H9 (cell line): ENCODE measurements around the gene CRB3. TPM values are rescaled to one million over a fixed set of nuclear protein-coding genes. Genes with fewer than 3 reads are reported as not detected.

Source experiments
- DNase-seq: peaks from one replicate; pipeline ENCODE4 v3.0.0-alpha.2; 2017
- H2AFZ ChIP-seq: one replicate; pipeline ENCODE4 v1.6.1; 2013; ENCODE audit warnings: mild to moderate bottlenecking, low read length, control low read depth, moderate library complexity
- H2AK5ac ChIP-seq: 2 replicates; pipeline ENCODE4 v1.6.1; 2013; ENCODE audit warnings: low read length, control low read depth, mixed read lengths; ENCODE audit not compliant: insufficient read length
- H2BK120ac ChIP-seq: one replicate; pipeline ENCODE4 v1.6.1; 2013; ENCODE audit warnings: low read depth, mild to moderate bottlenecking, low read length, control low read depth, inconsistent platforms; ENCODE audit not compliant: poor library complexity, severe bottlenecking
- H2BK12ac ChIP-seq: 2 replicates; pipeline ENCODE4 v1.6.1; 2013; ENCODE audit warnings: low read length, control low read depth, mixed read lengths, low read depth; ENCODE audit not compliant: insufficient read length
- H2BK15ac ChIP-seq: 2 replicates; pipeline ENCODE4 v1.6.1; 2013; ENCODE audit warnings: low read depth, low read length, control low read depth
- H2BK20ac ChIP-seq: one replicate; pipeline ENCODE4 v1.6.1; 2013; ENCODE audit warnings: low read depth, mild to moderate bottlenecking, low read length, control low read depth, inconsistent platforms; ENCODE audit not compliant: poor library complexity, severe bottlenecking
- H2BK5ac ChIP-seq: 2 replicates; pipeline ENCODE4 v1.6.1; 2013; ENCODE audit warnings: low read length, control low read depth, mixed read lengths; ENCODE audit not compliant: insufficient read length
- H3K14ac ChIP-seq: 2 replicates; pipeline ENCODE4 v1.6.1; 2013; ENCODE audit warnings: low read length, control low read depth; ENCODE audit not compliant: insufficient read depth
- H3K18ac ChIP-seq: 2 replicates; pipeline ENCODE4 v1.6.1; 2013; ENCODE audit warnings: low read depth, mild to moderate bottlenecking, mixed read lengths, low read length, control low read depth; ENCODE audit not compliant: insufficient read length
- H3K23ac ChIP-seq: 2 replicates; pipeline ENCODE4 v1.6.1; 2013; ENCODE audit warnings: low read length, control low read depth, mixed read lengths, low read depth; ENCODE audit not compliant: insufficient read length
- H3K23me2 ChIP-seq: 2 replicates; pipeline ENCODE4 v1.6.1; 2013; ENCODE audit warnings: low read depth, mild to moderate bottlenecking, mixed read lengths, low read length, control low read depth; ENCODE audit not compliant: insufficient read length, poor library complexity, severe bottlenecking
- H3K27ac ChIP-seq: 2 replicates; pipeline ENCODE4 v1.5.1; 2013; ENCODE audit warnings: low read length, control low read depth, mixed read lengths, low read depth; ENCODE audit not compliant: insufficient read length
- H3K27me3 ChIP-seq: 2 replicates; pipeline ENCODE4 v1.6.1; 2013; ENCODE audit warnings: low read length, control low read depth, inconsistent platforms; ENCODE audit not compliant: insufficient read depth
- H3K4ac ChIP-seq: 2 replicates; pipeline ENCODE4 v1.6.1; 2013; ENCODE audit warnings: low read depth, mild to moderate bottlenecking, control low read depth, inconsistent platforms, low read length, moderate library complexity
- H3K4me1 ChIP-seq: 2 replicates; pipeline ENCODE4 v1.6.1; 2013; ENCODE audit warnings: low read length, control low read depth, inconsistent platforms; ENCODE audit not compliant: insufficient read depth
- H3K4me2 ChIP-seq: 2 replicates; pipeline ENCODE4 v1.6.1; 2013; ENCODE audit warnings: low read length, control low read depth, mixed read lengths; ENCODE audit not compliant: insufficient read length, insufficient read depth
- H3K56ac ChIP-seq: 2 replicates; pipeline ENCODE4 v1.6.1; 2013; ENCODE audit warnings: low read depth, mild to moderate bottlenecking, mixed read lengths, low read length, control low read depth; ENCODE audit not compliant: insufficient read length
- H3K79me1 ChIP-seq: 2 replicates; pipeline ENCODE4 v1.6.1; 2013; ENCODE audit warnings: low read depth, mild to moderate bottlenecking, moderate library complexity, low read length, control low read depth, inconsistent platforms; ENCODE audit not compliant: insufficient read depth, poor library complexity, severe bottlenecking
- H3K79me2 ChIP-seq: 2 replicates; pipeline ENCODE4 v1.6.1; 2013; ENCODE audit warnings: low read length, control low read depth, inconsistent platforms; ENCODE audit not compliant: insufficient read depth
- H3K9ac ChIP-seq: 2 replicates; pipeline ENCODE4 v1.6.1; 2013; ENCODE audit warnings: low read length, control low read depth, mixed read lengths; ENCODE audit not compliant: insufficient read length; ENCODE audit errors: extremely low read depth
- H3K9me3 ChIP-seq: one replicate; pipeline ENCODE4 v1.6.1; 2013; ENCODE audit warnings: low read depth, low read length, inconsistent platforms; ENCODE audit not compliant: control insufficient read depth
- H3T11ph ChIP-seq: one replicate; pipeline ENCODE4 v1.6.1; 2013; ENCODE audit warnings: mild to moderate bottlenecking, low read length, control low read depth, inconsistent platforms
- H4K20me1 ChIP-seq: one replicate; pipeline ENCODE4 v1.6.1; 2013; ENCODE audit not compliant: control insufficient read depth, insufficient read length, insufficient read depth
- H4K5ac ChIP-seq: 2 replicates; pipeline ENCODE4 v1.6.1; 2013; ENCODE audit warnings: low read depth, mild to moderate bottlenecking, mixed read lengths, low read length, control low read depth; ENCODE audit not compliant: insufficient read length
- H4K8ac ChIP-seq: replicated peaks from 2 replicates; pipeline ENCODE4 v1.6.1; 2013; ENCODE audit warnings: low read length, control low read depth, mixed read lengths, low read depth; ENCODE audit not compliant: insufficient read length
- H4K91ac ChIP-seq: 2 replicates; pipeline ENCODE4 v1.6.1; 2013; ENCODE audit warnings: low read depth, mild to moderate bottlenecking, moderate library complexity, mixed read lengths, low read length, control low read depth; ENCODE audit not compliant: insufficient read length
- H3K27ac Mint-ChIP-seq, 3 experiments: 2 replicates in 2 of 3; 3 replicates in 1 of 3; pipeline ENCODE4 v1.8.0; 2020 to 2021; ENCODE audit warnings: mixed read lengths in 3 of 3, mild to moderate bottlenecking in 1 of 3, moderate library complexity in 1 of 3
- H3K27me3 Mint-ChIP-seq: 2 replicates; pipeline ENCODE4 v1.8.0; 2021; ENCODE audit warnings: low read depth, mild to moderate bottlenecking, moderate library complexity, mixed read lengths
- H3K36me3 Mint-ChIP-seq, 3 experiments: 2 replicates in 2 of 3; 3 replicates in 1 of 3; pipeline ENCODE4 v1.8.0; 2020 to 2021; ENCODE audit warnings: low read depth in 3 of 3, mixed read lengths in 3 of 3; ENCODE audit not compliant: insufficient read depth in 1 of 3
- H3K4me1 Mint-ChIP-seq, 2 experiments: 2 replicates each; pipeline ENCODE4 v1.8.0; 2020; ENCODE audit warnings: mixed read lengths in 2 of 2
- H3K4me3 Mint-ChIP-seq, 2 experiments: 2 replicates in 1 of 2; 3 replicates in 1 of 2; pipeline ENCODE4 v1.8.0; 2020 to 2021; ENCODE audit warnings: mild to moderate bottlenecking in 2 of 2, mixed read lengths in 2 of 2, moderate library complexity in 1 of 2
- H3K9me3 Mint-ChIP-seq, 2 experiments: 2 replicates in 1 of 2; 3 replicates in 1 of 2; pipeline ENCODE4 v1.8.0; 2020; ENCODE audit warnings: mild to moderate bottlenecking in 2 of 2, mixed read lengths in 2 of 2, moderate library complexity in 1 of 2
- WGBS: extraction: QIAGEN DNeasy Blood & Tissue Kit; methylation state at CpG from one replicate; pipeline ENCODE4 v1.1.7; 2013; ENCODE audit warnings: missing lambda C conversion rate, low lambda C conversion rate, mixed read lengths; ENCODE audit not compliant: insufficient read length; ENCODE audit errors: extremely low coverage; 5-methylcytosine and 5-hydroxymethylcytosine counted together
- total RNA-seq: library from RNA; stranded (reverse); gene quantifications from 2 replicates; pipeline ENCODE4 v1.2.1, GENCODE V29; 2021
- TF ChIP-seq, protein P1 (sequence below): fragments of 200-600 bp; sonication (generic); conservative IDR thresholded peaks from 3 replicates; pipeline ENCODE4 v1.8.0; 2021; ENCODE audit warnings: antibody characterized with exemption, mild to moderate bottlenecking

Gene CRB3
- total RNA-seq, 1 experiment from 2014 or later, result 32.1 TPM

DNA sequence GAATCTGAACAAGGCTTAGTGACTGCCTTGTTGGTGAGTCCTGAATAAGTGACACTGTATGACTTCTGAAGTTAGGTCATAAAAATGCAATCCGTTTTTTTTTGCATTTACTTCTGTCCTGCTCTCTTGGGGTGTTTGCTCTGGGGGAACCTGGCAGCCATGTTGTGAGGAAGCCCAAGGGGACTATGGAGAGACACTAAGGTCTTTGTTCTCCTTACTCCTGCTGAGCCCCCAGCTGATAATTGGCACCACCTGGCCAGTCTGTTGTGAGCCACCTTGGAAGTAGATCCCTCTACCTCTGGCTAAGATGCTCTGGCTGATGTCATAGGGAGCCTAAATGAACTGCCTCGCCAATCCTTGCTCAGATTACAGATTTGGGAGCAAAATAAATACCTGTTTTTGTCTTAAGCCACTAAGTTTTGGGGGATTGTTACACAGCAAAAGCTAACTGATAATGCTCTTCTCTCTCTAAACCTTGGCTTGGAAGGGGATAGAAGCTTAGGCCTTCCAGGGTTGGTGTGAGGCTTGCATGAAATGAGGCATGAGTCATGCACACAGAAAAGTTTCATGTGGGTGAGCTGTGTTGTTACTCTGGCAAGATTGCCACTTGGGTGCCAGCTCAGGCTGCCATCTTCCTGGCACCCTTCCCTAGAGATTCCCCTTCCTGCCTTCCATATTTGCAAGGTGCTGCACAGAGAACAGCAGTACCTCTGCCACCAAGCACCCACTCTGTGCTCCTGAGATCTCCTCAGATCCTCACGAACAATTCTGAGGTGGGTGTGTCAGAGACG, 27.9 kb downstream of the CRB3 start:
- no peak overlapping the region for H4K5ac ChIP-seq
- no CpG with 5 or more reads among the region's 4 CpGs for WGBS

More for the DNA sequence above, 27.9 kb downstream of the CRB3 start:
- Histone ChIP-seq H4K91ac (no peak overlapping the region), H2BK120ac (no peak overlapping the region), H3K14ac (no peak overlapping the region), H3K4me2 (no peak overlapping the region), H3K79me1 (no peaks in the 10 kb centered on the region), H3K4ac (no peak overlapping the region), H4K8ac (no peak overlapping the region), H2AFZ (no peak overlapping the region), H3K23me2 (peaks cover 3% of the 10 kb centered on the region), H2BK15ac (no peak overlapping the region), H2BK20ac (no peak overlapping the region), H3K79me2 (no peaks in the 10 kb centered on the region), H3K4me1 (no peaks in the 10 kb centered on the region), H3K9me3 (no peaks in the 10 kb centered on the region), H2BK12ac (no peak overlapping the region), H3K18ac (no peak overlapping the region), H4K20me1 (no peaks in the 10 kb centered on the region), H3K56ac (no peak overlapping the region), H2AK5ac (no peak overlapping the region), H3T11ph (no peak overlapping the region), H3K27me3 (no peaks in the 10 kb centered on the region), H3K23ac (no peak overlapping the region), H2BK5ac (no peak overlapping the region), H3K27ac (no peak overlapping the region), H3K9ac (no peak overlapping the region)
- DNase-seq, result no peak
- Mint-ChIP-seq H3K4me1 (no peaks in the 10 kb centered on the region), H3K4me3 (no peak overlapping the region), H3K36me3 (peaks cover 0 to 15% (median 0%) of the 10 kb centered on the region in 3 experiments; a peak in 3 of 7 replicates), H3K9me3 (peaks cover 2 to 3% of the 10 kb centered on the region in 2 experiments; a peak in 1 of 5 replicates), H3K27ac (no peak overlapping the region), H3K27me3 (peaks cover 21% of the 10 kb centered on the region)
- TF ChIP-seq, protein P1, sequence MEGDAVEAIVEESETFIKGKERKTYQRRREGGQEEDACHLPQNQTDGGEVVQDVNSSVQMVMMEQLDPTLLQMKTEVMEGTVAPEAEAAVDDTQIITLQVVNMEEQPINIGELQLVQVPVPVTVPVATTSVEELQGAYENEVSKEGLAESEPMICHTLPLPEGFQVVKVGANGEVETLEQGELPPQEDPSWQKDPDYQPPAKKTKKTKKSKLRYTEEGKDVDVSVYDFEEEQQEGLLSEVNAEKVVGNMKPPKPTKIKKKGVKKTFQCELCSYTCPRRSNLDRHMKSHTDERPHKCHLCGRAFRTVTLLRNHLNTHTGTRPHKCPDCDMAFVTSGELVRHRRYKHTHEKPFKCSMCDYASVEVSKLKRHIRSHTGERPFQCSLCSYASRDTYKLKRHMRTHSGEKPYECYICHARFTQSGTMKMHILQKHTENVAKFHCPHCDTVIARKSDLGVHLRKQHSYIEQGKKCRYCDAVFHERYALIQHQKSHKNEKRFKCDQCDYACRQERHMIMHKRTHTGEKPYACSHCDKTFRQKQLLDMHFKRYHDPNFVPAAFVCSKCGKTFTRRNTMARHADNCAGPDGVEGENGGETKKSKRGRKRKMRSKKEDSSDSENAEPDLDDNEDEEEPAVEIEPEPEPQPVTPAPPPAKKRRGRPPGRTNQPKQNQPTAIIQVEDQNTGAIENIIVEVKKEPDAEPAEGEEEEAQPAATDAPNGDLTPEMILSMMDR, result no peak
